GM12878 (cell line): Measurements from ENCODE around the gene ZNF474. TPM values are rescaled to one million over a fixed set of nuclear protein-coding genes. Genes with fewer than 3 reads are reported as not detected.

ENCODE experiments used
- ATAC-seq: fragments of 200-7000 bp; cut with Tn5 transposase; 3 replicates; pipeline ENCODE4 v1.9.1; 2020; ENCODE audit warnings: mild to moderate bottlenecking, moderate library complexity
- BruUV-seq: library from RNA; stranded (reverse); fragments of 400-500 nt; replicated peaks from 2 replicates; lab custom pipeline; 2021; lab: Mats Ljungman, UMichigan
- CTCF ChIA-PET: fragments of 300-600 bp; sonication (Branson Sonifier 250); formaldehyde crosslinking; extraction: SDS; loops from one replicate; lab custom pipeline; 2021; ENCODE audit warnings: inconsistent platforms; lab: Yijun Ruan, JAX
- POLR2A ChIA-PET: fragments of 350-600 bp; formaldehyde crosslinking; extraction: SDS; loops from one replicate; lab custom pipeline; 2021; ENCODE audit warnings: inconsistent platforms; lab: Charles Lee
- RAD21 ChIA-PET: fragments of 300-600 bp; sonication (Branson Sonifier 250); formaldehyde crosslinking; loops from one replicate; lab custom pipeline; 2023; ENCODE audit warnings: antibody characterized with exemption; ENCODE audit not compliant: unreplicated experiment; lab: Charles Lee
- SMC1A ChIA-PET: fragments of 300-600 bp; sonication (Branson Sonifier 250); formaldehyde crosslinking; loops from one replicate; lab custom pipeline; 2023; ENCODE audit not compliant: unreplicated experiment, uncharacterized antibody; lab: Charles Lee
- DNase-seq: peaks from one replicate; pipeline ENCODE4 v3.0.0-alpha.2; 2011; ENCODE audit warnings: low read depth, low spot score
- FAIRE-seq: peaks from 3 replicates; lab custom pipeline; 2011; peaks lifted over from hg19 to GRCh38; lab: Jason Lieb, UNC
- H2AFZ ChIP-seq: 2 replicates; pipeline ENCODE4 v1.6.0; 2011; ENCODE audit warnings: low read depth, low read length, control low read depth; ENCODE audit not compliant: control insufficient read depth
- H3K27ac ChIP-seq: 2 replicates; pipeline ENCODE4 v1.5.1; 2011; ENCODE audit warnings: control low read depth; ENCODE audit not compliant: control insufficient read depth, insufficient read depth
- H3K27me3 ChIP-seq, 2 experiments: replicated peaks in 1 of 2; 2 replicates each; pipeline versions ENCODE4 v1.6.0 to v1.6.1; 2011; ENCODE audit warnings: low read length in 1 of 2; ENCODE audit not compliant: control insufficient read depth in 2 of 2, insufficient read depth in 2 of 2
- H3K36me3 ChIP-seq, 2 experiments: 2 replicates each; pipeline ENCODE4 v1.5.1; 2011; ENCODE audit warnings: low read length in 1 of 2; ENCODE audit not compliant: control insufficient read depth in 2 of 2, insufficient read depth in 2 of 2
- H3K4me1 ChIP-seq: 2 replicates; pipeline ENCODE4 v1.6.1; 2011; ENCODE audit warnings: mild to moderate bottlenecking, low read length, moderate library complexity, mixed read lengths; ENCODE audit not compliant: control insufficient read depth, insufficient read depth
- H3K4me2 ChIP-seq: 2 replicates; pipeline ENCODE4 v1.6.0; 2011; ENCODE audit warnings: control low read depth; ENCODE audit not compliant: control insufficient read depth, insufficient read depth
- H3K4me3 ChIP-seq: fragments of 200-600 bp; sonication (generic); 2 replicates; pipeline ENCODE4 v1.5.1; 2016
- H3K79me2 ChIP-seq: 2 replicates; pipeline ENCODE4 v1.6.0; 2011; ENCODE audit warnings: low read length; ENCODE audit not compliant: control insufficient read depth, insufficient read depth
- H3K9ac ChIP-seq: 2 replicates; pipeline ENCODE4 v1.8.0; 2011; ENCODE audit warnings: low read length, control low read depth, mixed read lengths; ENCODE audit not compliant: control insufficient read depth, insufficient read depth
- H3K9me3 ChIP-seq: replicated peaks from 3 replicates; pipeline ENCODE4 v1.5.1; 2011; ENCODE audit warnings: mild to moderate bottlenecking, low read length; ENCODE audit not compliant: control insufficient read depth, insufficient read depth
- H4K20me1 ChIP-seq: 2 replicates; pipeline ENCODE4 v1.6.0; 2011; ENCODE audit not compliant: control insufficient read depth, insufficient read depth
- ATF3 ChIP-seq: IDR thresholded peaks from 2 replicates; pipeline ENCODE4 v1.6.1; 2011; ENCODE audit warnings: low read depth, mild to moderate bottlenecking, low read length, moderate library complexity, borderline replicate concordance; ENCODE audit errors: extremely low read depth
- BMI1 ChIP-seq: fragments of 450-650 bp; IDR thresholded peaks from 2 replicates; pipeline ENCODE4 v1.6.1; 2016; ENCODE audit warnings: mild to moderate bottlenecking, moderate library complexity, borderline replicate concordance
- CHD2 ChIP-seq: IDR thresholded peaks from 2 replicates; pipeline ENCODE4 v1.6.1; 2011; ENCODE audit warnings: low read depth, low read length, improper control_type of control experiment, borderline replicate concordance
- CREB1 ChIP-seq: IDR thresholded peaks from 2 replicates; pipeline ENCODE4 v1.6.1; 2012; ENCODE audit warnings: low read depth, mild to moderate bottlenecking, inconsistent platforms
- DPF2 ChIP-seq: fragments of 450-650 bp; IDR thresholded peaks from 2 replicates; pipeline ENCODE4 v1.6.1; 2017; ENCODE audit warnings: mild to moderate bottlenecking
- EGR1 ChIP-seq, 2 experiments: IDR thresholded peaks; 1 replicate in 1 of 2; 2 replicates in 1 of 2; pipeline ENCODE4 v1.6.1; 2011 to 2012; ENCODE audit warnings: low read depth in 2 of 2, low read length in 2 of 2, borderline replicate concordance in 1 of 2, mild to moderate bottlenecking in 1 of 2, moderate library complexity in 1 of 2
- ETV6 ChIP-seq, 2 experiments: fragments of 450-650 bp in 1 of 2; IDR thresholded peaks in 1 of 2; conservative IDR thresholded peaks in 1 of 2; 2 replicates each; pipeline ENCODE4 v1.6.1; 2014; ENCODE audit warnings: antibody characterized with exemption in 1 of 2, borderline replicate concordance in 1 of 2, low read depth in 1 of 2, mild to moderate bottlenecking in 1 of 2, moderate library complexity in 1 of 2
- EZH2 ChIP-seq: IDR thresholded peaks from 2 replicates; pipeline ENCODE4 v1.6.1; 2012; ENCODE audit warnings: low read depth, mild to moderate bottlenecking, control low read depth, inconsistent platforms, low read length, borderline replicate concordance; ENCODE audit not compliant: control insufficient read depth
- FOXK2 ChIP-seq: fragments of 450-650 bp; IDR thresholded peaks from 2 replicates; pipeline ENCODE4 v1.6.1; 2017; ENCODE audit warnings: mild to moderate bottlenecking, moderate library complexity
- IKZF2 ChIP-seq, 2 experiments: fragments of 450-650 bp; IDR thresholded peaks; 2 replicates each; pipeline ENCODE4 v1.6.1; 2017; ENCODE audit warnings: mild to moderate bottlenecking in 2 of 2, moderate library complexity in 2 of 2
- KLF5 ChIP-seq: fragments of 450-650 bp; IDR thresholded peaks from 2 replicates; pipeline ENCODE4 v1.6.1; 2014; ENCODE audit warnings: mild to moderate bottlenecking; ENCODE audit not compliant: partially characterized antibody
- LARP7 ChIP-seq: fragments of 450-650 bp; IDR thresholded peaks from 2 replicates; pipeline ENCODE4 v1.6.1; 2017; ENCODE audit warnings: mild to moderate bottlenecking
- NFXL1 ChIP-seq: fragments of 450-650 bp; IDR thresholded peaks from 2 replicates; pipeline ENCODE4 v1.6.1; 2017; ENCODE audit warnings: antibody characterized with exemption, mild to moderate bottlenecking, borderline replicate concordance
- NRF1 ChIP-seq: conservative IDR thresholded peaks from 2 replicates; pipeline ENCODE4 v1.6.1; 2011; ENCODE audit warnings: mild to moderate bottlenecking, low read depth, low read length, improper control_type of control experiment
- TBL1XR1 ChIP-seq: IDR thresholded peaks from 2 replicates; pipeline ENCODE4 v1.6.1; 2012; ENCODE audit warnings: low read depth, low read length, improper control_type of control experiment
- WRNIP1 ChIP-seq: IDR thresholded peaks from 2 replicates; pipeline ENCODE4 v1.6.1; 2011; ENCODE audit warnings: low read depth, low read length, improper control_type of control experiment, borderline replicate concordance
- ZBED1 ChIP-seq: IDR thresholded peaks from 2 replicates; pipeline ENCODE4 v1.6.1; 2016; ENCODE audit warnings: borderline replicate concordance
- ZSCAN29 ChIP-seq: fragments of 450-650 bp; IDR thresholded peaks from 2 replicates; pipeline ENCODE4 v1.6.1; 2017; ENCODE audit warnings: mild to moderate bottlenecking, moderate library complexity
- WGBS: methylation state at CpG from one replicate; pipeline ENCODE4 v1.1.6; 2016; ENCODE audit warnings: low lambda C conversion rate; ENCODE audit not compliant: insufficient replicate concordance, insufficient coverage; ENCODE audit errors: missing lambda C conversion rate; 5-methylcytosine and 5-hydroxymethylcytosine counted together
- in situ Hi-C: fragments of 300-500 bp; cut with MboI; formaldehyde crosslinking; loops from 9 replicates; pipeline ENCODE4 v1.14.3; 2018; ENCODE audit warnings: mixed read lengths
- intact Hi-C: fragments of 100-400 bp; cut with micrococcal nuclease; formaldehyde crosslinking; loops from one replicate; pipeline ENCODE4 v1.14.2; 2022; ENCODE audit not compliant: unreplicated experiment
- polyA plus RNA-seq, 11 experiments: library from polyadenylated mRNA; depleted of rRNA in 4 of 11; unstranded in 6 of 11; stranded (reverse) in 5 of 11; fragments of >200 nt; fragmentation: Nextera tagmentation in 4 of 11; fragmentation: Illumina TruSeq in 1 of 11; extraction: Ambion mirVana in 4 of 11; extraction: Trizol in 1 of 11; gene quantifications; 1 replicate in 1 of 11; 2 replicates in 10 of 11; pipeline versions ENCODE4 v1.2.1 to v1.2.3, GENCODE V29; 2011 to 2016; ENCODE audit warnings: inconsistent platforms in 2 of 11, missing spikeins in 2 of 11, low read depth in 1 of 11
- total RNA-seq, 4 experiments: library from RNA; depleted of rRNA in 3 of 4; stranded (reverse); fragments of >200 nt in 3 of 4; fragmentation: Illumina TruSeq in 1 of 4; extraction: Trizol in 1 of 4; gene quantifications; 2 replicates each; pipeline versions ENCODE4 v1.2.1 to v1.2.3, GENCODE V29; 2013 to 2021

ZNF474 gene
- total and polyA plus RNA-seq, 10 of the 15 experiments (the other 5 are each of a cell fraction or from before 2014, with no cell fraction given) = 0.06 to 0.97 (median 0.13) TPM; not detected in 3

GRCh38 chr5:122184676-122185255 is 55.4 kb downstream of the ZNF474 start:
- no peak overlapping the region for H3K9ac ChIP-seq
- ChIA-PET RAD21 (no interaction called here), POLR2A (no interaction called here), CTCF (interaction anchor here (1.1 kb wide), 1 partner anchor 8 kb away, joined by 3 read pairs; no protein-coding TSS in a partner anchor), SMC1A (interaction anchor here (1.1 to 1.9 kb wide), 2 partner anchors 10 to 27 kb away, joined by 3 to 5 read pairs; no protein-coding TSS in a partner anchor)
- in situ Hi-C loops = no loop called here
- WGBS = 47% methylated on average over 5 of the region's 5 CpGs
- H3K27me3 ChIP-seq = no peaks in the 10 kb centered on the region; a peak in 1 of 4 replicates
- no peak overlapping the region for H2AFZ ChIP-seq
- H3K4me1 ChIP-seq = no peaks in the 10 kb centered on the region; the same call in 1 of the 2 replicates
- no peaks in the 10 kb centered on the region for H3K9me3 ChIP-seq
- intact Hi-C loops = no loop called here
- no peaks in the 10 kb centered on the region for H3K36me3 ChIP-seq
- no peaks in the 10 kb centered on the region for H3K79me2 ChIP-seq
- FAIRE-seq (no peak), ATAC-seq (no peak), DNase-seq (no peak)
- no TSS peak for BruUV-seq
- H3K27ac ChIP-seq = no peak overlapping the region
- no peaks in the 10 kb centered on the region for H4K20me1 ChIP-seq
- no peak for TF ChIP-seq CHD2
- TF ChIP-seq WRNIP1 = no peak
- no peak for TF ChIP-seq ZSCAN29
- no peak for TF ChIP-seq BMI1
- TF ChIP-seq DPF2 = no peak
- no peak for TF ChIP-seq CREB1
- no peak for TF ChIP-seq NRF1
- H3K4me3 ChIP-seq = no peak overlapping the region
- H3K4me2 ChIP-seq = no peak overlapping the region

GRCh38 chr5:122187426-122187825 is 58.1 kb downstream of the ZNF474 start:
- H3K4me1 ChIP-seq = no peaks in the 10 kb centered on the region; the same call in 1 of the 2 replicates
- H3K9ac ChIP-seq = no peak overlapping the region
- no peaks in the 10 kb centered on the region for H4K20me1 ChIP-seq
- no peaks in the 10 kb centered on the region; a peak in 2 of 4 replicates for H3K27me3 ChIP-seq
- SMC1A ChIA-PET = no interaction called here
- H3K79me2 ChIP-seq = no peaks in the 10 kb centered on the region
- BruUV-seq = no TSS peak
- H3K36me3 ChIP-seq = no peaks in the 10 kb centered on the region
- H3K27ac ChIP-seq = no peak overlapping the region
- DNase-seq (no peak), ATAC-seq (no peak), FAIRE-seq (no peak)
- RAD21 ChIA-PET = no interaction called here
- H2AFZ ChIP-seq = no peak overlapping the region
- no peaks in the 10 kb centered on the region for H3K9me3 ChIP-seq
- 40% methylated on average over 3 of the region's 3 CpGs for WGBS
- in situ Hi-C loops (no loop called here), intact Hi-C loops (no loop called here)
- POLR2A ChIA-PET = interaction anchor here (0.7 kb wide), 1 partner anchor 276 kb away, joined by 6 read pairs; no protein-coding TSS in a partner anchor
- CTCF ChIA-PET = interaction anchor here (0.7 kb wide), 1 partner anchor 11 kb away, joined by 3 read pairs; no protein-coding TSS in a partner anchor
- H3K4me3 ChIP-seq = no peak overlapping the region
- no peak overlapping the region for H3K4me2 ChIP-seq
- TF ChIP-seq LARP7 = no peak
- no peak for TF ChIP-seq FOXK2
- no peak for TF ChIP-seq KLF5
- TF ChIP-seq TBL1XR1 = no peak
- no peak for TF ChIP-seq ZBED1
- no peak for TF ChIP-seq ATF3
- no peak for TF ChIP-seq NFXL1
- no peak for TF ChIP-seq EGR1 (IDR thresholded peaks at IDR 0.05; ENCODE audit: borderline replicate concordance in 1 of 2, low read depth in 2 of 2, low read length in 2 of 2)
- TF ChIP-seq ETV6 (conservative IDR thresholded peaks at IDR 0.05 in 1 of 2, IDR thresholded peaks at IDR 0.05 in 1 of 2; ENCODE audit: borderline replicate concordance in 1 of 2, low read depth in 1 of 2) = no peak
- TF ChIP-seq IKZF2 (IDR thresholded peaks at IDR 0.05) = no peak
- no peak for TF ChIP-seq EZH2
